Lower leg skin (tissue), 3 donors: ENCODE results near the gene PRG2.

Source experiments
- POLR2A ChIP-seq, 2 donors: fragments of 450-650 bp; IDR thresholded peaks; one replicate each; pipeline ENCODE4 v1.6.1; 2016 to 2017; ENCODE audit warnings: antibody characterized with exemption in 2 of 2, mild to moderate bottlenecking in 1 of 2, moderate library complexity in 1 of 2
- TF ChIP-seq, protein P1 (sequence below), 3 donors: fragments of 450-650 bp; IDR thresholded peaks; one replicate each; pipeline ENCODE4 v1.5.1; 2016; ENCODE audit warnings: antibody characterized with exemption in 3 of 3, mild to moderate bottlenecking in 3 of 3, moderate library complexity in 2 of 3

DNA sequence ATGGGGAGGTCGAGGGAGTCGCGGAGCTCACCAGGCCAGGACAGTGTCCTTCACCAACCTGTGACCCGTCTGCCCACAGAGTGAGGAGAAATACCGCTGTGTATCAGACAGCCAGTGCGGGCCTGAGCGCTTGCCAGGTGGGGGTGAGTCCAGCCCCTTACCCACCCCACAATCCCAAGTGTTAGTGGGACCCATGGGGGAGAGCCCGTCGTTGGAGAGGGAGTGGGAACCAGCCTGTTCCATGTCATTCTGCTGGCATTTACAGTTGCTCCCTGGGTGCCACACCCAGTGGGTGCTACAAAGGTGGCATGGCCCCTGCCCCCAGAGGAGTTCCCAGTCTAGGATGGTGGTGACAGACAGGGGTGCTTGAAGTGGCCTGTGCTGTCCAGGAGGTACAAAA, 43.1 kb downstream of the PRG2 start:
- TF ChIP-seq, protein P1, sequence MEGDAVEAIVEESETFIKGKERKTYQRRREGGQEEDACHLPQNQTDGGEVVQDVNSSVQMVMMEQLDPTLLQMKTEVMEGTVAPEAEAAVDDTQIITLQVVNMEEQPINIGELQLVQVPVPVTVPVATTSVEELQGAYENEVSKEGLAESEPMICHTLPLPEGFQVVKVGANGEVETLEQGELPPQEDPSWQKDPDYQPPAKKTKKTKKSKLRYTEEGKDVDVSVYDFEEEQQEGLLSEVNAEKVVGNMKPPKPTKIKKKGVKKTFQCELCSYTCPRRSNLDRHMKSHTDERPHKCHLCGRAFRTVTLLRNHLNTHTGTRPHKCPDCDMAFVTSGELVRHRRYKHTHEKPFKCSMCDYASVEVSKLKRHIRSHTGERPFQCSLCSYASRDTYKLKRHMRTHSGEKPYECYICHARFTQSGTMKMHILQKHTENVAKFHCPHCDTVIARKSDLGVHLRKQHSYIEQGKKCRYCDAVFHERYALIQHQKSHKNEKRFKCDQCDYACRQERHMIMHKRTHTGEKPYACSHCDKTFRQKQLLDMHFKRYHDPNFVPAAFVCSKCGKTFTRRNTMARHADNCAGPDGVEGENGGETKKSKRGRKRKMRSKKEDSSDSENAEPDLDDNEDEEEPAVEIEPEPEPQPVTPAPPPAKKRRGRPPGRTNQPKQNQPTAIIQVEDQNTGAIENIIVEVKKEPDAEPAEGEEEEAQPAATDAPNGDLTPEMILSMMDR (IDR thresholded peaks at IDR 0.05), result no peak
- TF ChIP-seq POLR2A (IDR thresholded peaks at IDR 0.05), result no peak
